Epithelial cell of proximal tubule (primary cell): ENCODE measurements around the gene AHI1. TPM values are rescaled to one million over a fixed set of nuclear protein-coding genes. Genes with fewer than 3 reads are reported as not detected.
"Not testable (repeated sequence)": the region's sequence is repeated elsewhere in the genome, so short reads cannot be mapped to it uniquely, and the experiment has no call there.

ENCODE experiments used
- DNase-seq: peaks from one replicate; pipeline ENCODE4 v3.0.0-alpha.2; 2011; ENCODE audit warnings: low read depth
- H3K4me3 ChIP-seq: 2 replicates; pipeline ENCODE4 v1.5.1; 2011; ENCODE audit warnings: low read depth, mild to moderate bottlenecking, low read length
- total RNA-seq: library from RNA; depleted of rRNA; stranded (reverse); fragments of >200 nt; gene quantifications from 2 replicates; pipeline ENCODE4 v1.2.3, GENCODE V29; 2015
- TF ChIP-seq, protein P1 (sequence below): conservative IDR thresholded peaks from 2 replicates; pipeline ENCODE4 v1.5.1; 2012; ENCODE audit warnings: low read depth, mild to moderate bottlenecking, low read length

The AHI1 gene
- total RNA-seq, 1 donor from 2014 or later: 7.5 TPM

DNA sequence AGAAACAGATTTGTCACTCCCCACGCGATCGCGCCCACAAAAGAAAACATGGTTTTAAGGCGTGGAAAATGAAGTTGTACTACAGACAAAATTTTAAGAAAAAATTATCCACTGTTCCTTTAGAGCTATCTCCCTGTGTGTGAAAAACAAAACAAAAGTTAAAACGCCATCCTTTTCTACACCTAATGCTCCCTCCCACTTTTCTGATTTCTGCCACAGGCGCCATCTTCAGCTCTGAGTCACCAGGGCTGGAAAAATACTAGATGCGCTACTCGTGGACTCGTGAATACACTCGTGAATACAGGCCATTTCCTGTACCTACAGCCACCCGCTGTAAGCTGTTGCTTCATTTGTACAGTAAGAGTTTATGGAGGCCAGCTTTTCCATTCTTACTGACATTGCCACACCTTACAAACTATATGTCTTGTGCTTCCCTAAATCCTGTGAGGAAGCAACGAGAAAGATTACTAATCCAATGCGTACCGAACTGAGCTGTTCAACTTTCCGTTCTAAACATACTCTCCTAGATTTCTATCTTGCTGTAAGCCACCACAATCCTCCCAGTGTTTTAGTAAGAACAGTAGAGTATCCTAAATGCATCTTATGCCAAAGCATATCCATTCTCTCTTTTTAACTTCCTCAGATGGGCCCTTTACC lies 773 bp upstream of the AHI1 start:
- peak overlapping the region; percentile 72 for H3K4me3 ChIP-seq
- TF ChIP-seq, protein P1, sequence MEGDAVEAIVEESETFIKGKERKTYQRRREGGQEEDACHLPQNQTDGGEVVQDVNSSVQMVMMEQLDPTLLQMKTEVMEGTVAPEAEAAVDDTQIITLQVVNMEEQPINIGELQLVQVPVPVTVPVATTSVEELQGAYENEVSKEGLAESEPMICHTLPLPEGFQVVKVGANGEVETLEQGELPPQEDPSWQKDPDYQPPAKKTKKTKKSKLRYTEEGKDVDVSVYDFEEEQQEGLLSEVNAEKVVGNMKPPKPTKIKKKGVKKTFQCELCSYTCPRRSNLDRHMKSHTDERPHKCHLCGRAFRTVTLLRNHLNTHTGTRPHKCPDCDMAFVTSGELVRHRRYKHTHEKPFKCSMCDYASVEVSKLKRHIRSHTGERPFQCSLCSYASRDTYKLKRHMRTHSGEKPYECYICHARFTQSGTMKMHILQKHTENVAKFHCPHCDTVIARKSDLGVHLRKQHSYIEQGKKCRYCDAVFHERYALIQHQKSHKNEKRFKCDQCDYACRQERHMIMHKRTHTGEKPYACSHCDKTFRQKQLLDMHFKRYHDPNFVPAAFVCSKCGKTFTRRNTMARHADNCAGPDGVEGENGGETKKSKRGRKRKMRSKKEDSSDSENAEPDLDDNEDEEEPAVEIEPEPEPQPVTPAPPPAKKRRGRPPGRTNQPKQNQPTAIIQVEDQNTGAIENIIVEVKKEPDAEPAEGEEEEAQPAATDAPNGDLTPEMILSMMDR: no peak
- peak; percentile 62 for DNase-seq

DNA sequence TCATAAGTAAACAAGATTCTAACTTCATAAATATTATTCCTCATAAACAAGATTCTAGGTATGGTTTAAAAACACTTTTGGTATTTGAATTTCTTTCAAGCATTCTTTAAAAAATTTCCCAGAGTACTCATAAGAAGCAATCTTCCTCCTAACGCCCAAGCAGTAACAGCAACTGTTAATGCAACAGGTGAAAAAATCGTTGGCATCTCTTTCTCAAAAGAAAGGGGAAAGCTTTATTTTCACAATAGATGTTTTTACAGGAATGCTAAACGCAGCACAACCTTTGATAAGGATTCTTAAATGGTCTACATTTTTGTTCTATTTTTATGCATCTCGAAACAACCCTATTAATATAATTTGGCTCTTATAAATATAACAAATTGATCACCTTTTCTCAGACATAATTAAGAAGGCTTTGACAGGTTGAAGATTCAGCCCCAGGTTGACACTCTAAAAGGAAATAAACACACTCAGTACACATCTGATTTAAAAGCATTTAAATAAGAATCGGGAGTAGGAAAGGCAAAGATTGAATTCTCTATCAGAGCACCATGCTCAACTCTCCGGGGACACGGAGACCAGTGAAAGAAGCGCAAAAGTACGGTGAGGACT lies 634 bp downstream of the AHI1 start:
- H3K4me3 ChIP-seq: peak overlapping the region; percentile 72
- DNase-seq: no peak
- TF ChIP-seq, protein P1: no peak

DNA sequence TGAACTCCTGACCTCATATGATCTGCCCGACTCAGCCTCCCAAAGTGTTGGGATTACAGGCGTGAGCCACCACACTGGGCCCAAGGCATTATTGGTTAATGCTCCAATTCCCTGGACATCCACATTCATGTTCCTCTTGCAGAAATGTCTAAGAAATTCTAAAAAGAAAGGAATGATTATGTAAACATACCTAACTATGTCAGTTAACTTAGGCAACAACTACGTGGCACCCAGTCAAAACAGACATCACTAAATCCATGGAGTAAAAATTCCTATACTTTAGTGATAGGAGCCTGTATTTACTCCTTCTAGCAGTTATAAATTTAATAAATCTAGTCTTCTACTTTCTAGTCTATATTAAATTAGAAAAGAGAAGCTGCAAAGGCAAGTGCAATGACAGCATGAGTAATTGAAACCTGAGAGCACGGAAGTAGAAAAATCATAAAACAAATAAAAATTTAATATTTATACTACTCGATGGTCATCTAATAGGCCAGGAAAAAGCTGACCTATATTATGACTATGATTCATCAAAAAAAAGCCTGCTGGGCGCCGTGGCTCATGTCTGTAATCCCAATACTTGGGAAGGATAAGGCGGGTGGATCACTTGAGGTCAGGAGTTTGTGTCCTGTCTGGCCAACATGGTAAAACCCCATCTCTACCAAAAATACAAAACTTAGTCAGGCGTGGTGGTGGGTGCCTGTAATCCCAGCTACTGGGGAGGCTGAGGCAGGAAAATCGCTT lies 4.2 kb downstream of the AHI1 start:
- no peak for DNase-seq
- H3K4me3 ChIP-seq: no peak overlapping the region
- TF ChIP-seq, protein P1: no peak

GRCh38 chr6:135490381-135490780 lies 7.2 kb downstream of the AHI1 start:
- TF ChIP-seq, protein P1: no peak
- no peak overlapping the region for H3K4me3 ChIP-seq
- DNase-seq: no peak

GRCh38 chr6:135488023-135488422 lies 9.5 kb downstream of the AHI1 start:
- TF ChIP-seq, protein P1: no peak

GRCh38 chr6:135483903-135484302 lies 13.6 kb downstream of the AHI1 start:
- not testable (repeated sequence) for H3K4me3 ChIP-seq, DNase-seq

More at GRCh38 chr6:135488023-135488422, 9.5 kb downstream of the AHI1 start:
- no peak overlapping the region for H3K4me3 ChIP-seq
- DNase-seq: no peak

DNA sequence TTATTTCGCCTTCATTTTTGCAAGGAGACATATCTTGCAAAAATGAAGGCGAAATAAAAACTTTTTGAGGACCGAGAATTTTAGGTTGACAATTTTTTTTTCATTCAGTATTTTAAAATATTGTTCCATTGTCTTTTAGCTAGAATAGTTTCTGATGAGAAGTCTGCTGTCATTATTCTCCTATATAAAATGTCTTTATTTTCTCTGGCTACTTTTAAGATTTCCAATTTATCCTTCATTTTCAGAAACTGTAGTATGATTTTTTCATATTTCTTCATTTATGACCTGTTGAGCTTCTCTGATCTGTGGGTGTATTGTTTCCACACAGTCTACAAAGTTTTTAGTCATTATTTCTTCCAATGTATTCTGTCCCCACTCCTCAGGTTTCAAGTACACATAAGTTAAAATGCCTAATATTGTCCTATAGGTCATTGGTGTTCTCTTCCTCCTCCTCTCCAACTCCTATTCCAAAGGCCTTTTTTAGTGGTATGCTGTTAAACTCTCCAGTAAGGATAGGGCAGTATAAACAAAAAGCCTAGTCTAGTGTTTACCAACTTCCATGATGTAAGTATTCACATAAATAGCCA lies 15.7 kb downstream of the AHI1 start:
- H3K4me3 ChIP-seq: no peak overlapping the region
- TF ChIP-seq, protein P1: no peak
- DNase-seq: no peak
